Endothelial cell (in vitro differentiated cells): ENCODE measurements around the gene AGTR1. TPM values are rescaled to one million over a fixed set of nuclear protein-coding genes. Genes with fewer than 3 reads are reported as not detected.

ENCODE experiments used
- DNase-seq: peaks from one replicate; pipeline ENCODE4 v3.0.0; 2021; ENCODE audit warnings: low spot score
- H3K27ac Mint-ChIP-seq: one replicate; pipeline ENCODE4 v1.8.0; 2021; ENCODE audit warnings: mixed read lengths, inconsistent platforms; ENCODE audit not compliant: unreplicated experiment
- H3K27me3 Mint-ChIP-seq: one replicate; pipeline ENCODE4 v1.8.0; 2021; ENCODE audit warnings: mild to moderate bottlenecking, moderate library complexity, mixed read lengths, inconsistent platforms; ENCODE audit not compliant: unreplicated experiment
- H3K36me3 Mint-ChIP-seq: one replicate; pipeline ENCODE4 v1.8.0; 2021; ENCODE audit warnings: mild to moderate bottlenecking, low read depth, mixed read lengths, inconsistent platforms; ENCODE audit not compliant: unreplicated experiment
- H3K4me1 Mint-ChIP-seq: one replicate; pipeline ENCODE4 v1.8.0; 2021; ENCODE audit warnings: mild to moderate bottlenecking, mixed read lengths, inconsistent platforms; ENCODE audit not compliant: unreplicated experiment
- H3K4me3 Mint-ChIP-seq: one replicate; pipeline ENCODE4 v1.8.0; 2021; ENCODE audit warnings: mild to moderate bottlenecking, mixed read lengths, inconsistent platforms; ENCODE audit not compliant: unreplicated experiment
- H3K9me3 Mint-ChIP-seq: one replicate; pipeline ENCODE4 v1.8.0; 2021; ENCODE audit warnings: mixed read lengths, inconsistent platforms; ENCODE audit not compliant: unreplicated experiment
- total RNA-seq: library from RNA; stranded (reverse); fragmentation: NEBNext Ultra II Directional; extraction: Animal tissue kit (Norgen Biotek cat#: 25700); gene quantifications from one replicate; pipeline ENCODE4 v1.2.1, GENCODE V29; 2021; ENCODE audit not compliant: unreplicated experiment
- TF ChIP-seq, protein P1 (sequence below): fragments of 200-600 bp; sonication (generic); IDR thresholded peaks from one replicate; pipeline ENCODE4 v1.5.0; 2021; ENCODE audit warnings: antibody characterized with exemption; ENCODE audit not compliant: unreplicated experiment

Gene AGTR1
- total RNA-seq, 1 donor from 2014 or later, result not detected

DNA sequence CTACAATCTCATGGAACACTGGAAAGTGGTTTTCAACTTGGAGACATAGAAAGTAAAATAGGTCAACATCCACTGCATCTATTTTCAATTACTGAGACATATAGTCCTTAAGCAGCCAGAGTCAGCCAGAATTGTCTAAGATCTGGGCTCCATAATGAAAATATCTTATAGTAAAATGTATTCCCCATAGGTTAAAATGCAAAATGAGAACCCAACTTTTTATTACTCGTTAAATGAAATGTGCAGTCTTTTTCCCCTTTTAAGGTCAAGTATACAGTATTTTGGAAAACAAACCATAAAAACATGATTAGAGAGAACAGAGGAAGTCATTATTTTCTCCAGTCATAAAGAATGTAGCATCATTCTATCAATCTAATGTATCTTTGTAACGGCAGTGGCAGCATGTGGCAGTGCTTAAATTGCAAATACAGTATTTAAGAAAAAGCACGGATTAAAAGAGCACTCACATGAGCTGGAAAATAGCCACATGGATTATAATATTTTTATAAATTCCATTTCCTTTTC, 65.5 kb downstream of the AGTR1 start:
- TF ChIP-seq, protein P1, sequence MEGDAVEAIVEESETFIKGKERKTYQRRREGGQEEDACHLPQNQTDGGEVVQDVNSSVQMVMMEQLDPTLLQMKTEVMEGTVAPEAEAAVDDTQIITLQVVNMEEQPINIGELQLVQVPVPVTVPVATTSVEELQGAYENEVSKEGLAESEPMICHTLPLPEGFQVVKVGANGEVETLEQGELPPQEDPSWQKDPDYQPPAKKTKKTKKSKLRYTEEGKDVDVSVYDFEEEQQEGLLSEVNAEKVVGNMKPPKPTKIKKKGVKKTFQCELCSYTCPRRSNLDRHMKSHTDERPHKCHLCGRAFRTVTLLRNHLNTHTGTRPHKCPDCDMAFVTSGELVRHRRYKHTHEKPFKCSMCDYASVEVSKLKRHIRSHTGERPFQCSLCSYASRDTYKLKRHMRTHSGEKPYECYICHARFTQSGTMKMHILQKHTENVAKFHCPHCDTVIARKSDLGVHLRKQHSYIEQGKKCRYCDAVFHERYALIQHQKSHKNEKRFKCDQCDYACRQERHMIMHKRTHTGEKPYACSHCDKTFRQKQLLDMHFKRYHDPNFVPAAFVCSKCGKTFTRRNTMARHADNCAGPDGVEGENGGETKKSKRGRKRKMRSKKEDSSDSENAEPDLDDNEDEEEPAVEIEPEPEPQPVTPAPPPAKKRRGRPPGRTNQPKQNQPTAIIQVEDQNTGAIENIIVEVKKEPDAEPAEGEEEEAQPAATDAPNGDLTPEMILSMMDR, result no peak
- no peaks in the 10 kb centered on the region for H3K4me1 Mint-ChIP-seq
- no peak overlapping the region for H3K27ac Mint-ChIP-seq
- no peak for DNase-seq
- no peaks in the 10 kb centered on the region for H3K9me3 Mint-ChIP-seq
- H3K27me3 Mint-ChIP-seq, result no peaks in the 10 kb centered on the region
- no peak overlapping the region for H3K4me3 Mint-ChIP-seq
- H3K36me3 Mint-ChIP-seq, result no peaks in the 10 kb centered on the region

DNA sequence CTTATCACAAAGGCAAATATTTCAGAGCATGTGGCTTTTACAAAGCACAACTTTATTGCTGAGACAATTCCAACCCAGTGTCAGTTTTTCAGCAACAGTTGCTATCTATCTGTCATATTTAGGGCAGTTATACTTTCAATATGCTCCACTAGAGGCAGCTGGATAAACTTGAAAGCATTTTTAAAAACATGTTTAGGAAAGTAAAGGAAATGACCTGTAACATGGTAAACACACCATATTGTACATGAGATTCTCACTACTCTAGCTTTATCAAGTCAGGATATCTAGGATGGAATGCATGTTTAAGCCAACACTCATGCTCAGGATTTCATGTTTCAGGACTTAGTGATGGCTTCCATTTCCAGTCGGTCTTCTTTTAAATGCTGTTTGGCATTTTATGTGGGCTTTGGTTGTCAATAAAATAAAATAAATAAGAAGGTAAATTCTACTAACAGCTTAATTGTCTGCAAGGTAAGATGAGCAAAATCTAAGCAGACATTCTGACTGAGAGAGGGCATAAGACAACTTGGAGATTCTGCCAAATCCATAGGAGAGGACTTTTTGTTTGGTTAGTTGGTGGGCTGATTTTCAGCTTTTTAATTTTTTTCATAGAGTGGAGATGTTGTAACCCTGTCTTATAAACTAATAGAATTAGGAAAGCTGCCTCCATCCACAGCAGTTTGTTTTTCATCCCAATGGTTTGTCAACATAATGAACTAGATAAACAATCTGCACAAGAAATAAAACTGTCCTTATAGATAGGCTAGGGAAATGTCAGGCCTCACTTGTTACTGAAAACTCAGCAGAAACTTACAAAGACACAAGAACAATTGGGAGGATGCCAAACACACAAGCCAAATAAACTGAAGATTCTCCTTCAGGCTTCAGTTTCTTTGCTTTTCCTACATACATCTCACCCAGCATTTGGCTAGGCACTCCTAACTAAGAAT, 66.6 kb downstream of the AGTR1 start:
- DNase-seq, result no peak
- Mint-ChIP-seq H3K9me3 (no peaks in the 10 kb centered on the region), H3K4me1 (no peaks in the 10 kb centered on the region), H3K4me3 (no peak overlapping the region), H3K27ac (no peak overlapping the region), H3K27me3 (no peaks in the 10 kb centered on the region), H3K36me3 (no peaks in the 10 kb centered on the region)
- TF ChIP-seq, protein P1, result no peak

DNA sequence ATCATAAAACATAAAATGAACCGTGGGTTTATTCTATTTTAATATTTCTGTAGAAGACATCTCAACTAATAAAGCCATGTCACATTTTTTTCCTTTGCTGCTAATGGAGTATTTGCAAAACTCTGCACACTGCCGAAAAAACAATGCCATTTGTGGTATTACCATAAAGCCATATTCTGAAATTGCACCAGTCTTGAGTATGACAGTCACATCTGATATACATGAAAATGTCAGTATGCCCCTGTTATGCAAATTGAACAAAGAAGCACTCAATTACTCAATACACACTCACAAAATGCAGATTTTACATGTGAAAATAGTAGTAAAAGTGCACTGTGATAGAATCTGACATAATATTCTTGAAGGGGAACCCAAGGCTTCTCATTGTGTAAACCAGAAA, 74.7 kb downstream of the AGTR1 start:
- Mint-ChIP-seq H3K4me3 (no peak overlapping the region), H3K9me3 (no peaks in the 10 kb centered on the region), H3K27ac (no peak overlapping the region), H3K4me1 (no peaks in the 10 kb centered on the region), H3K27me3 (no peaks in the 10 kb centered on the region), H3K36me3 (no peaks in the 10 kb centered on the region)
- TF ChIP-seq, protein P1, result no peak
- no peak for DNase-seq

DNA sequence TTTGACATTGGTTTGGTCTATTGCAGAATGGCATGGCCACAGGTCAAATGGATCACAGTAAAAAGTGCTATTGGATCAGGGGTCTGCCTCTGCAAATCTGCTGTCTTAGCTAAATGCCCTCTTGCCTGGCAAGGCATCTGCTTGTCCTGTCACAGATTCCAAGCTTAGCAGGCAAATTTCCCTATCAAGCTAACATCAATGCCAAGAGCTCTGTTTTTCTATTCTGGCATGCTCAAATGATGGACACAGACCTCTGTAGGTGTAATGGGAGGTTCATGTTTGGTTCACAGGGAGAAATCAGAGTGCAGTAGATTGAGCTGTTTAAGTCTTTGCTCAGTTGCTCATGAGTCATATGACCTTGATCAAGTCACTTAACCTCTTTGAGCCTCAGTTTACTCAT, 75.1 kb downstream of the AGTR1 start:
- H3K9me3 Mint-ChIP-seq, result no peaks in the 10 kb centered on the region
- TF ChIP-seq, protein P1, result no peak
- no peak overlapping the region for H3K4me3 Mint-ChIP-seq
- H3K4me1 Mint-ChIP-seq, result no peaks in the 10 kb centered on the region
- H3K27me3 Mint-ChIP-seq, result no peaks in the 10 kb centered on the region
- no peak for DNase-seq
- H3K27ac Mint-ChIP-seq, result no peak overlapping the region
- H3K36me3 Mint-ChIP-seq, result no peaks in the 10 kb centered on the region

DNA sequence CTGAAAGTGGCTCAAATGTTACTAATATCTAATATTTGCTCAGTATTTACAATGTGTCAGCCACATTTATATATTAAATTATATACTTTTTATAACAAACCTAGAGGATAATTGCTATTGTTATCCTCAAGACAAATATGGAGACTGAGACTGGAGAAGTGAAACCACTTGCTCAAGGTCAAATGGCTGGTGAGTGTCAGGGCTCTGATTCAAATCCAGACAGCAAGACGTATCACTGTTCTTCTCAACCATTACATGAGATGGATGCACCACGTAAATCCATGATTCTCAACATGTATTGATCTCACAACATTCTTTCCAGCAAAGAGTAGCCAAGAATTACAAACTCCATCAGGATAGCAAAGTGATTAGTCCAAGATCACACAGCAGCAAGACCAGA, 76.1 kb downstream of the AGTR1 start:
- no peaks in the 10 kb centered on the region for H3K27me3 Mint-ChIP-seq
- H3K4me3 Mint-ChIP-seq, result no peak overlapping the region
- no peak overlapping the region for H3K27ac Mint-ChIP-seq
- H3K9me3 Mint-ChIP-seq, result no peaks in the 10 kb centered on the region
- no peaks in the 10 kb centered on the region for H3K36me3 Mint-ChIP-seq
- TF ChIP-seq, protein P1, result no peak
- no peak for DNase-seq
- no peaks in the 10 kb centered on the region for H3K4me1 Mint-ChIP-seq
